ENCODE data around the gene GNL3L.
"Not testable (repeated sequence)": the region's sequence is repeated elsewhere in the genome, so short reads cannot be mapped to it uniquely, and the experiment has no call there.

Gene GNL3L

GRCh38 chrX:54560411-54560810, 30.4 kb downstream of the GNL3L start:
- H3K4me3 ChIP-seq (ENCODE audit: low read depth, low read length): no peak overlapping the region

DNA sequence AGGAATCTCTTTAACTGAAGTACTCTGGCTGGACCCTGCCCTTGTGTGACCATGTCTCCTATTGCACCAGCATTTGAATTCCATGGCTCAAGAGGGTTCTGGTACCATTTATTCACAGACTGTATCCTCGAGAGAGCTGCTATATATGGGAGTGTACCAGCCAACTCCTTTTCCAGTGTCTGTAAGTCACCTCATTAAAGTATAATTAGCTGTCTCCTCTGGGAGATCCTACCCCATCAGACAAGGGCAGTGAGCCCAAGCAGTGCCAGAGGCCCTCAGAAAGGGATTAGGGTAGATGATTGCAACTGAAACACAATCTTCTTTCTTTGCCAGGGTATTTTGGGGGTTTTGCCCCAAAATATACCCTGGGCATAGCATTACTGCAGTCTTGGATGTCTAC, 31.6 kb downstream of the GNL3L start:
- H3K4me3 ChIP-seq (ENCODE audit: low read depth, low read length): no peak overlapping the region

DNA sequence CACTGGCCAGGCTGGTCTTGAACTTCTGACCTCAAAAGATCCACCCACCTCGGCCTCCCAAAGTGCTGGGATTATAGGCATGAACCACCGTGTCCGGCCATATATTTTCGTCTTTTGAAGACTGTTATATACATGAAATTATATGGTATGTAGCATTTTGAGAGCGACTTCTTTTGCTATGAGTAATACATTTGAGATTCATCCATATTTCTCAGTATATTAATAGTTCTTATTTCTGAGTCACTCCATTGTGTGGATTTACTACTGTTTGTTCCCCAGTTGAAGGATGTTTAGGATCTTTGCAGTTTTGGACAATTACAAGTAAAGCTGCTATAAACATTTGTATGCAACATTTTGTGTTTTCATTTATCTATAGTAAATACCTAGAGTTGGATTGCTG, 34.9 kb downstream of the GNL3L start:
- H3K4me3 ChIP-seq (ENCODE audit: low read depth, low read length): no peak overlapping the region

- no peak overlapping the region for H3K4me3 ChIP-seq (ENCODE audit: low read depth, low read length)
Observed at GRCh38 chrX:54570332-54570731, 40.3 kb downstream of the GNL3L start.

- H3K4me3 ChIP-seq (ENCODE audit: low read depth, low read length): not testable (repeated sequence)
Observed at GRCh38 chrX:54572641-54573040, 42.6 kb downstream of the GNL3L start.

GRCh38 chrX:54597728-54598127, 67.7 kb downstream of the GNL3L start:
- H3K4me3 ChIP-seq (ENCODE audit: low read depth, low read length): no peak overlapping the region

DNA sequence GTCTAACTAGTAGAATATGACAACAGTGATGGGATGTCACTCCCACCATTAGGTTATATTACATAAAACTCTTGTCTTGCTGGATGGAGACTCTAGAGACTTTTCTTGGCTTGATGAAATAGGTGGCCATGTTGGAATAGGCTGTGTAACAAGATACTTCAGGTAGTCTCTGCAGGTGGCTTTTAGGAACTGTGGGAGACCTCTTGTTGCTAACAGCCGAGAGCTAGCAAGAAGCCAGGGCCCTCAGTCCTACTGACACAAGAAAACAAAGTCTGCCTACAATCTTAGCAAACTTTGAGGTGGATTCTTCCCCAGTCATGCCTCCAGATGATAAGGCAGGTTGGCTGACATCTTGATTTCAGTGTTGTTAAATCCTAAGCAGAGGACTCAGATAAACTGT, 72.5 kb downstream of the GNL3L start:
- H3K4me3 ChIP-seq (ENCODE audit: low read depth, low read length): no peak overlapping the region
